Right lobe of liver (tissue), 4 donors: Measurements from ENCODE around the gene PYGO1.

ENCODE experiments used
- POLR2A ChIP-seq: fragments of 450-650 bp; IDR thresholded peaks from one replicate; pipeline ENCODE4 v1.6.1; 2017; ENCODE audit warnings: antibody characterized with exemption, mild to moderate bottlenecking
- TF ChIP-seq, protein P1 (sequence below), 4 donors: fragments of 200-600 bp in 3 of 4; fragments of 450-650 bp in 1 of 4; IDR thresholded peaks; one replicate each; pipeline versions ENCODE4 v1.5.1 to v1.8.0; 2016 to 2022; ENCODE audit warnings: antibody characterized with exemption in 4 of 4, mild to moderate bottlenecking in 2 of 4
- donor health status: DM: no; HTN: no; CAD: no.
- donor health status: DM: no; HTN: no; CAD: no.
- donor health status: DM: no; HTN: yes; CAD: no.

DNA sequence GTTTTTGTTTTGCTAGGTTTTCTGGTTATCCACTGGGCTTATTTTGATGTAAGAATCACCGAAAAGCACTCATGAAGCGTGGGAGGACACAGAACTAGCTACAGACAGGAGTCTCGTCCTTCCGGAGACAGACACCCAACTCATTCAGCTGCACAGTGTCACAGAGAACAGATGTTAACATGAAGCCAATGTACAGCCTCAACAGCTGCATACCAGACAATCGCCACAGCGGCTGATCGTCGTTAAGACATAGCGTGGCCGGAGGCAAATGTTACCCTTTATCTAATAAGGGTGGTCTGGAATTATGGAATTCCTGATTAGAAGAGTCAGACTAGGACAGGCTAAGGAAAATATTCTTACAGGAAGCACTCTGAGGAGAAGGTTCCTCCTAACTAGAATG is 1.1 kb upstream of the PYGO1 start:
- TF ChIP-seq, protein P1, sequence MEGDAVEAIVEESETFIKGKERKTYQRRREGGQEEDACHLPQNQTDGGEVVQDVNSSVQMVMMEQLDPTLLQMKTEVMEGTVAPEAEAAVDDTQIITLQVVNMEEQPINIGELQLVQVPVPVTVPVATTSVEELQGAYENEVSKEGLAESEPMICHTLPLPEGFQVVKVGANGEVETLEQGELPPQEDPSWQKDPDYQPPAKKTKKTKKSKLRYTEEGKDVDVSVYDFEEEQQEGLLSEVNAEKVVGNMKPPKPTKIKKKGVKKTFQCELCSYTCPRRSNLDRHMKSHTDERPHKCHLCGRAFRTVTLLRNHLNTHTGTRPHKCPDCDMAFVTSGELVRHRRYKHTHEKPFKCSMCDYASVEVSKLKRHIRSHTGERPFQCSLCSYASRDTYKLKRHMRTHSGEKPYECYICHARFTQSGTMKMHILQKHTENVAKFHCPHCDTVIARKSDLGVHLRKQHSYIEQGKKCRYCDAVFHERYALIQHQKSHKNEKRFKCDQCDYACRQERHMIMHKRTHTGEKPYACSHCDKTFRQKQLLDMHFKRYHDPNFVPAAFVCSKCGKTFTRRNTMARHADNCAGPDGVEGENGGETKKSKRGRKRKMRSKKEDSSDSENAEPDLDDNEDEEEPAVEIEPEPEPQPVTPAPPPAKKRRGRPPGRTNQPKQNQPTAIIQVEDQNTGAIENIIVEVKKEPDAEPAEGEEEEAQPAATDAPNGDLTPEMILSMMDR (IDR thresholded peaks at IDR 0.05), result no peak
- TF ChIP-seq POLR2A, result no peak
